ENCODE data around the gene PAM16.
A peak's percentile ranks its signal among the peaks of the same experiment; 100 is the strongest.

Gene PAM16

DNA sequence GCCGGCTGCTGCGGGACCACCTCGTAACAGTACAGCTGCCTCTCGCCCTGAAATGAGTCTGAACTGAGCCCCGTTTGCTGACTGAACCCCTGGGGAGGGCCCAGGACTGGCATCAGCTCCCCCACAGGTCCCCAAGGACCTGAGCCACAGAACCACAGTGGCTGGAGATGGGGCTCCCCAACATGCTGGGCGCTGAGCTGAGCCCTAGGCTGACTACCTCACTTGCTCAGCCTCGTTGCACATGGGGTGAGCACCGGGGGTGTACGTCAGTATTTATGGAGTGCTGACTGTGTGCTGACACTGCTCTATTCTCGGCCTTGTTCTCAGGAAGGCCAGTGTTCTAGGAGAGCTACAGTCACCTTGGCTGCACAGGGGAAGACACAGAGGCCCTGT lies 13.9 kb upstream of the PAM16 start (continued):
- TF ChIP-seq, protein P1, sequence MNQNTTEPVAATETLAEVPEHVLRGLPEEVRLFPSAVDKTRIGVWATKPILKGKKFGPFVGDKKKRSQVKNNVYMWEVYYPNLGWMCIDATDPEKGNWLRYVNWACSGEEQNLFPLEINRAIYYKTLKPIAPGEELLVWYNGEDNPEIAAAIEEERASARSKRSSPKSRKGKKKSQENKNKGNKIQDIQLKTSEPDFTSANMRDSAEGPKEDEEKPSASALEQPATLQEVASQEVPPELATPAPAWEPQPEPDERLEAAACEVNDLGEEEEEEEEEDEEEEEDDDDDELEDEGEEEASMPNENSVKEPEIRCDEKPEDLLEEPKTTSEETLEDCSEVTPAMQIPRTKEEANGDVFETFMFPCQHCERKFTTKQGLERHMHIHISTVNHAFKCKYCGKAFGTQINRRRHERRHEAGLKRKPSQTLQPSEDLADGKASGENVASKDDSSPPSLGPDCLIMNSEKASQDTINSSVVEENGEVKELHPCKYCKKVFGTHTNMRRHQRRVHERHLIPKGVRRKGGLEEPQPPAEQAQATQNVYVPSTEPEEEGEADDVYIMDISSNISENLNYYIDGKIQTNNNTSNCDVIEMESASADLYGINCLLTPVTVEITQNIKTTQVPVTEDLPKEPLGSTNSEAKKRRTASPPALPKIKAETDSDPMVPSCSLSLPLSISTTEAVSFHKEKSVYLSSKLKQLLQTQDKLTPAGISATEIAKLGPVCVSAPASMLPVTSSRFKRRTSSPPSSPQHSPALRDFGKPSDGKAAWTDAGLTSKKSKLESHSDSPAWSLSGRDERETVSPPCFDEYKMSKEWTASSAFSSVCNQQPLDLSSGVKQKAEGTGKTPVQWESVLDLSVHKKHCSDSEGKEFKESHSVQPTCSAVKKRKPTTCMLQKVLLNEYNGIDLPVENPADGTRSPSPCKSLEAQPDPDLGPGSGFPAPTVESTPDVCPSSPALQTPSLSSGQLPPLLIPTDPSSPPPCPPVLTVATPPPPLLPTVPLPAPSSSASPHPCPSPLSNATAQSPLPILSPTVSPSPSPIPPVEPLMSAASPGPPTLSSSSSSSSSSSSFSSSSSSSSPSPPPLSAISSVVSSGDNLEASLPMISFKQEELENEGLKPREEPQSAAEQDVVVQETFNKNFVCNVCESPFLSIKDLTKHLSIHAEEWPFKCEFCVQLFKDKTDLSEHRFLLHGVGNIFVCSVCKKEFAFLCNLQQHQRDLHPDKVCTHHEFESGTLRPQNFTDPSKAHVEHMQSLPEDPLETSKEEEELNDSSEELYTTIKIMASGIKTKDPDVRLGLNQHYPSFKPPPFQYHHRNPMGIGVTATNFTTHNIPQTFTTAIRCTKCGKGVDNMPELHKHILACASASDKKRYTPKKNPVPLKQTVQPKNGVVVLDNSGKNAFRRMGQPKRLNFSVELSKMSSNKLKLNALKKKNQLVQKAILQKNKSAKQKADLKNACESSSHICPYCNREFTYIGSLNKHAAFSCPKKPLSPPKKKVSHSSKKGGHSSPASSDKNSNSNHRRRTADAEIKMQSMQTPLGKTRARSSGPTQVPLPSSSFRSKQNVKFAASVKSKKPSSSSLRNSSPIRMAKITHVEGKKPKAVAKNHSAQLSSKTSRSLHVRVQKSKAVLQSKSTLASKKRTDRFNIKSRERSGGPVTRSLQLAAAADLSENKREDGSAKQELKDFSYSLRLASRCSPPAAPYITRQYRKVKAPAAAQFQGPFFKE (tag by site-specific recombination; IDR thresholded peaks at IDR 0.05; ENCODE audit: borderline replicate concordance) = no peak
- no peak for TF ChIP-seq SP3 (tag by site-specific recombination; IDR thresholded peaks at IDR 0.05)
- no peak for TF ChIP-seq ZNF747 (tag by site-specific recombination; IDR thresholded peaks at IDR 0.05)
- no peak for TF ChIP-seq ZNF146 (tag by site-specific recombination; IDR thresholded peaks at IDR 0.05)
- no peak for TF ChIP-seq ZNF211 (tag by site-specific recombination; IDR thresholded peaks at IDR 0.05; ENCODE audit: low read depth)

DNA sequence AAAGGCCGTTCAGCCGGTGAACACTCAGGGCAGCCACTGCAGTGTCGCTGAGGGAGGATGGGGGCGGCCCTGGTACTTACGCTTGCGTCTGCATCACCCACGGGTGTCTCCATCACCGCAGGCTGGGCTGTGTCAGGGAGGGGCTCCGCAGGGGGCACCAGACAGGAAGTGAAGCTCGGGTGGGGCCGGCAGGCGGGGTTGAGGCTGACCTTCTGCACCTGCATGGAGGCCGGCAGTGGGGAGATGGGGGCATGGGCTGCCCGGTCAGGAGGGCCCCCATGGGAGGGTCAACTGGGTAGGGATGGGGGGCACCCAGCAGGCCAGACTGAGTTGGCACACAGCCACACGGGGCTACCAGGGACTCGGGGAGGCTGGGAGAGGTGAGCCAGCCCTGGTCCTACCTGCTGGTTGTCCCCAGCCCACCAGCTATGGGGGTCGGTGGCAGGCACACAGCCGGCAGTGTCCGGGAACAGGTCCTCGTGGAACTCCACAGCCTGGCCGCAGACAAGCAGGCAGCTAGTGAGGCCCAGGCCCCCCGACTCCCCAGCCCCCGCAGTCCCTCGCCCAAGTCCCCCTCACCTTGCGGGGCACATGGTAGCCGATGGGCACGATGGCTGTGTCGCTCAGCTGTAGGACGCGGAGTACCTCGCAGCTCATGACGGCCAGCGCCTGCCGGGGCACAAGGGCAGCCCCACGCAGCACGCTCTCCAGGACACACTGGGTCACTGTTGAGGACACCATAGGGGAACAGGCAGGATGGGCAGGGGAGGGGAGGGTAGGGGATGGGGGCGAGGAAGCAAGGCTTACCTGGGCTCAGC lies 13.3 kb upstream of the PAM16 start:
- CTCF ChIA-PET = interaction anchor here (0.5 to 2.0 kb wide), 5 partner anchors 14 to 1103 kb away, joined by 3 to 16 read pairs (median 4); no protein-coding TSS in a partner anchor

DNA sequence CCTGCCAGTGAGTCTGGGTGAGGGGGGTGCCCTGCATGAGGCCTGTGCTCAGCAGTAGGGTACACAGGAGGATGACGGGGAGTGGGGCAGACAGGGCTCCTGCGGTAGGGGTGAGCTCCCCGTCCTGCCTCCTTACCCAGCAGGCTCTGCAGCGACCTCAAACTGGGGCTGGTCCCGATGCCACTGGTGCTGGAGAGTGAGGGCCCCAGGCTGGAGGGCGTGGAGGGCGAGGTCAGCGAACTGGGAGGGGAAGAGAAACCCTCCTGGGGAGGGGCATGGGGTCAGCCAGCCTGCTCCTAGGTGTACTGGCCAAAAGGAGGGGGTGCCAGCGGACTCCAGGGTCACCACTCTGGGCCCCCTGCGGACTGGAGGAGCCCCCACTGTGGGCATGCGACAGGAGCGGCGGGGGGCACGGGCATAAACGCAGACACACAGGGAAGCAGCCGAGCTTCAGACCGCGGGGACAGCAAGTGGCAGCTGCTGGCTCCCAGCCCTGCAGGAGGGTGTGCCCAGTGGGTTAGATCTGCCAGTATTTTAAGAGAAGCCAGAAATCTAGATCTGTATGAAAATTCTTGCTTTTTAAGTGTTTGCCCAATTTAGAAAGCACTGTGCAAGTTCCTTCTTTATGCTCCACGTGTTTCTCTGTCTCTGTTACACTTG lies 11.5 kb upstream of the PAM16 start:
- no peak overlapping the region for H3K4me3 ChIP-seq (ENCODE audit: low read depth, low read length)
- 0 out of 2 replicates have a peak, but pooled peaks have one; percentile 25 for TF ChIP-seq GLIS2 (tag by site-specific recombination; IDR thresholded peaks at IDR 0.05)
- TF ChIP-seq, protein P2, sequence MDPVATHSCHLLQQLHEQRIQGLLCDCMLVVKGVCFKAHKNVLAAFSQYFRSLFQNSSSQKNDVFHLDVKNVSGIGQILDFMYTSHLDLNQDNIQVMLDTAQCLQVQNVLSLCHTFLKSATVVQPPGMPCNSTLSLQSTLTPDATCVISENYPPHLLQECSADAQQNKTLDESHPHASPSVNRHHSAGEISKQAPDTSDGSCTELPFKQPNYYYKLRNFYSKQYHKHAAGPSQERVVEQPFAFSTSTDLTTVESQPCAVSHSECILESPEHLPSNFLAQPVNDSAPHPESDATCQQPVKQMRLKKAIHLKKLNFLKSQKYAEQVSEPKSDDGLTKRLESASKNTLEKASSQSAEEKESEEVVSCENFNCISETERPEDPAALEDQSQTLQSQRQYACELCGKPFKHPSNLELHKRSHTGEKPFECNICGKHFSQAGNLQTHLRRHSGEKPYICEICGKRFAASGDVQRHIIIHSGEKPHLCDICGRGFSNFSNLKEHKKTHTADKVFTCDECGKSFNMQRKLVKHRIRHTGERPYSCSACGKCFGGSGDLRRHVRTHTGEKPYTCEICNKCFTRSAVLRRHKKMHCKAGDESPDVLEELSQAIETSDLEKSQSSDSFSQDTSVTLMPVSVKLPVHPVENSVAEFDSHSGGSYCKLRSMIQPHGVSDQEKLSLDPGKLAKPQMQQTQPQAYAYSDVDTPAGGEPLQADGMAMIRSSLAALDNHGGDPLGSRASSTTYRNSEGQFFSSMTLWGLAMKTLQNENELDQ (tag by site-specific recombination; IDR thresholded peaks at IDR 0.05; ENCODE audit: low read depth) = no peak
- peak; percentile 77; the same call in 1 of the 2 replicates for TF ChIP-seq ZIC2 (tag by site-specific recombination; IDR thresholded peaks at IDR 0.05)
- TF ChIP-seq KLF1 (tag by site-specific recombination; IDR thresholded peaks at IDR 0.05) = peak; percentile 70; the same call in 1 of the 2 replicates
- TF ChIP-seq HOXA7 (CRISPR knock-in tag; IDR thresholded peaks at IDR 0.05; ENCODE audit: borderline replicate concordance) = no peak
- no peak for TF ChIP-seq ZNF785 (tag by site-specific recombination; IDR thresholded peaks at IDR 0.05)
- no peaks in the 10 kb centered on the region for H3K9me3 ChIP-seq (ENCODE audit: control insufficient read depth, insufficient read depth, low read depth, low read length)
- CTCF ChIA-PET = interaction anchor here (0.5 to 5.2 kb wide), 3 partner anchors 14 to 59 kb away, joined by 3 to 118 read pairs (median 3); no protein-coding TSS in a partner anchor
- H3K36me3 ChIP-seq (ENCODE audit: control insufficient read depth in 2 of 2, insufficient read depth in 1 of 2, low read length in 2 of 2) = peaks cover 0 to 43% of the 10 kb centered on the region in 2 experiments; a peak in 2 of 3 replicates
- no peaks in the 10 kb centered on the region for H3K4me1 ChIP-seq (ENCODE audit: control insufficient read depth, insufficient read depth, low read length)
- no peak overlapping the region for H3K27ac ChIP-seq (ENCODE audit: extremely low read depth, low read depth, low read length)
- POLR2A ChIA-PET = no interaction called here

More for the DNA sequence above, 13.3 kb upstream of the PAM16 start:
- peaks cover 0 to 31% of the 10 kb centered on the region in 2 experiments; a peak in 2 of 3 replicates for H3K36me3 ChIP-seq (ENCODE audit: control insufficient read depth in 2 of 2, insufficient read depth in 1 of 2, low read length in 2 of 2)
- no peaks in the 10 kb centered on the region for H3K9me3 ChIP-seq (ENCODE audit: control insufficient read depth, insufficient read depth, low read depth, low read length)
- TF ChIP-seq SP7 (tag by site-specific recombination; IDR thresholded peaks at IDR 0.05) (no peak), MYNN (tag by site-specific recombination; IDR thresholded peaks at IDR 0.05; ENCODE audit: borderline replicate concordance) (no peak), ZFP69B (tag by site-specific recombination; IDR thresholded peaks at IDR 0.05) (no peak), ZNF426 (tag by site-specific recombination; IDR thresholded peaks at IDR 0.05) (no peak), ZNF791 (tag by site-specific recombination; IDR thresholded peaks at IDR 0.05) (no peak), ZNF544 (tag by site-specific recombination; IDR thresholded peaks at IDR 0.05) (no peak)
- TF ChIP-seq, protein P3, sequence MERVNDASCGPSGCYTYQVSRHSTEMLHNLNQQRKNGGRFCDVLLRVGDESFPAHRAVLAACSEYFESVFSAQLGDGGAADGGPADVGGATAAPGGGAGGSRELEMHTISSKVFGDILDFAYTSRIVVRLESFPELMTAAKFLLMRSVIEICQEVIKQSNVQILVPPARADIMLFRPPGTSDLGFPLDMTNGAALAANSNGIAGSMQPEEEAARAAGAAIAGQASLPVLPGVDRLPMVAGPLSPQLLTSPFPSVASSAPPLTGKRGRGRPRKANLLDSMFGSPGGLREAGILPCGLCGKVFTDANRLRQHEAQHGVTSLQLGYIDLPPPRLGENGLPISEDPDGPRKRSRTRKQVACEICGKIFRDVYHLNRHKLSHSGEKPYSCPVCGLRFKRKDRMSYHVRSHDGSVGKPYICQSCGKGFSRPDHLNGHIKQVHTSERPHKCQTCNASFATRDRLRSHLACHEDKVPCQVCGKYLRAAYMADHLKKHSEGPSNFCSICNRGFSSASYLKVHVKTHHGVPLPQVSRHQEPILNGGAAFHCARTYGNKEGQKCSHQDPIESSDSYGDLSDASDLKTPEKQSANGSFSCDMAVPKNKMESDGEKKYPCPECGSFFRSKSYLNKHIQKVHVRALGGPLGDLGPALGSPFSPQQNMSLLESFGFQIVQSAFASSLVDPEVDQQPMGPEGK (tag by site-specific recombination; IDR thresholded peaks at IDR 0.05) = 0 out of 2 replicates have a peak, but pooled peaks have one; percentile 14
- no peak overlapping the region for H3K27ac ChIP-seq (ENCODE audit: extremely low read depth, low read depth, low read length)
- POLR2A ChIA-PET = no interaction called here
- H3K4me3 ChIP-seq (ENCODE audit: low read depth, low read length) = no peak overlapping the region
- H3K4me1 ChIP-seq (ENCODE audit: control insufficient read depth, insufficient read depth, low read length) = no peaks in the 10 kb centered on the region
